A673 (cell line): ENCODE measurements around the gene GSTK1. TPM values are rescaled to one million over a fixed set of nuclear protein-coding genes. Genes with fewer than 3 reads are reported as not detected.
A peak's percentile ranks its signal among the peaks of the same experiment; 100 is the strongest.

Experiments
- BruUV-seq: library from RNA; stranded (reverse); fragments of 400-500 nt; replicated peaks from 2 replicates; lab custom pipeline; 2021; lab: Mats Ljungman, UMichigan
- CTCF ChIA-PET: fragments of 300-600 bp; sonication (Branson Sonifier 250); formaldehyde crosslinking; loops from one replicate; lab custom pipeline; 2022; ENCODE audit warnings: antibody characterized with exemption; lab: Charles Lee
- POLR2A ChIA-PET: fragments of 300-600 bp; sonication (Branson Sonifier 250); formaldehyde crosslinking; loops from one replicate; lab custom pipeline; 2022; ENCODE audit warnings: antibody characterized with exemption; ENCODE audit not compliant: low non-redundant PET; lab: Charles Lee
- DNase-seq: peaks from one replicate; pipeline ENCODE4 v3.0.0-alpha.2; 2015; ENCODE audit warnings: low spot score
- H3K27ac ChIP-seq: fragments of 200-600 bp; sonication (generic); 2 replicates; pipeline ENCODE4 v1.5.1; 2016; ENCODE audit warnings: mixed run types, low read depth, mild to moderate bottlenecking, mixed read lengths, antibody characterized with exemption, low read length; ENCODE audit not compliant: poor library complexity, severe bottlenecking
- H3K27me3 ChIP-seq: fragments of 200-600 bp; sonication (generic); replicated peaks from 2 replicates; pipeline ENCODE4 v1.6.1; 2017; ENCODE audit warnings: mixed run types, low read depth, mild to moderate bottlenecking, mixed read lengths, antibody characterized with exemption, low read length; ENCODE audit not compliant: insufficient read depth, poor library complexity
- H3K36me3 ChIP-seq: fragments of 200-600 bp; sonication (generic); 2 replicates; pipeline ENCODE4 v1.6.1; 2016; ENCODE audit warnings: mixed run types, mild to moderate bottlenecking, mixed read lengths, antibody characterized with exemption, low read length; ENCODE audit not compliant: insufficient read depth, poor library complexity, severe bottlenecking
- H3K4me1 ChIP-seq: fragments of 200-600 bp; sonication (generic); 2 replicates; pipeline ENCODE4 v1.6.1; 2017; ENCODE audit warnings: mixed run types, mild to moderate bottlenecking, mixed read lengths, antibody characterized with exemption, low read length; ENCODE audit not compliant: insufficient read depth, poor library complexity, severe bottlenecking
- H3K4me3 ChIP-seq: fragments of 200-600 bp; sonication (generic); 2 replicates; pipeline ENCODE4 v1.5.1; 2016; ENCODE audit warnings: low read depth, mixed run types, mild to moderate bottlenecking, mixed read lengths, low read length; ENCODE audit not compliant: poor library complexity, severe bottlenecking
- H3K9me3 ChIP-seq: fragments of 200-600 bp; sonication (generic); 2 replicates; pipeline ENCODE4 v1.6.1; 2016; ENCODE audit warnings: mixed run types, low read depth, mild to moderate bottlenecking, mixed read lengths, antibody characterized with exemption, low read length; ENCODE audit not compliant: poor library complexity, severe bottlenecking
- CTCF ChIP-seq: fragments of 300-800, 200-600 bp; sonication (generic); conservative IDR thresholded peaks from 2 replicates; pipeline ENCODE4 v1.5.1; 2017; ENCODE audit warnings: low read depth, mild to moderate bottlenecking, antibody characterized with exemption, low read length, moderate library complexity, mixed read lengths
- EZH2 ChIP-seq: fragments of 200-600 bp; sonication (generic); IDR thresholded peaks from 2 replicates; pipeline ENCODE4 v1.6.1; 2017; ENCODE audit warnings: borderline replicate concordance, low read depth, mild to moderate bottlenecking, mixed read lengths, antibody characterized with exemption, low read length; ENCODE audit not compliant: poor library complexity, severe bottlenecking
- intact Hi-C: fragments of 100-400 bp; cut with micrococcal nuclease; formaldehyde crosslinking; loops from one replicate; pipeline ENCODE4 v1.10.0; 2022; ENCODE audit not compliant: unreplicated experiment
- total RNA-seq: library from RNA; stranded (reverse); gene quantifications from 2 replicates; pipeline ENCODE4 v1.2.3, GENCODE V29; 2021

Gene GSTK1
- total RNA-seq, 1 experiment from 2014 or later, result 43.1 TPM

GRCh38 chr7:143229054-143229790 is 34.0 kb upstream of the GSTK1 start:
- H3K27ac ChIP-seq, result no peak overlapping the region
- CTCF ChIA-PET, result interaction anchor here (0.9 kb wide), 1 partner anchor 11 kb away, joined by 3 read pairs; no protein-coding TSS in a partner anchor
- TF ChIP-seq CTCF (no peak), EZH2 (no peak)
- no peak overlapping the region for H3K4me3 ChIP-seq
- no TSS peak for BruUV-seq
- H3K9me3 ChIP-seq, result no peaks in the 10 kb centered on the region
- peaks cover 14% of the 10 kb centered on the region for H3K4me1 ChIP-seq
- POLR2A ChIA-PET, result no interaction called here
- H3K27me3 ChIP-seq, result no peaks in the 10 kb centered on the region
- intact Hi-C loops, result no loop called here
- H3K36me3 ChIP-seq, result no peaks in the 10 kb centered on the region
- DNase-seq, result peak; percentile 69

- H3K27me3 ChIP-seq, result no peaks in the 10 kb centered on the region
- no peak overlapping the region for H3K27ac ChIP-seq
- no peaks in the 10 kb centered on the region for H3K9me3 ChIP-seq
- no peaks in the 10 kb centered on the region for H3K36me3 ChIP-seq
- H3K4me3 ChIP-seq, result no peak overlapping the region
- ChIA-PET CTCF (no interaction called here), POLR2A (no interaction called here)
- no TSS peak for BruUV-seq
- intact Hi-C loops, result no loop called here
- TF ChIP-seq EZH2 (no peak), CTCF (no peak)
- H3K4me1 ChIP-seq, result peaks cover 14% of the 10 kb centered on the region
- DNase-seq, result no peak
Observed at GRCh38 chr7:143230602-143231457, 32.4 kb upstream of the GSTK1 start.

GRCh38 chr7:143233816-143234532 is 29.3 kb upstream of the GSTK1 start:
- Histone ChIP-seq H3K27ac (no peak overlapping the region), H3K27me3 (no peaks in the 10 kb centered on the region), H3K4me1 (peaks cover 9% of the 10 kb centered on the region), H3K9me3 (no peaks in the 10 kb centered on the region), H3K4me3 (no peak overlapping the region), H3K36me3 (no peaks in the 10 kb centered on the region)
- no peak for TF ChIP-seq EZH2
- TF ChIP-seq CTCF, result no peak
- no peak for DNase-seq
- POLR2A ChIA-PET, result no interaction called here
- no TSS peak for BruUV-seq
- CTCF ChIA-PET, result no interaction called here
- intact Hi-C loops, result no loop called here
